Epithelial cell of esophagus (primary cell): ENCODE data around the gene B4GALT2.

ENCODE experiments used
- DNase-seq: peaks from one replicate; pipeline ENCODE4 v3.0.0; 2010; ENCODE audit warnings: low read depth
- H3K4me3 ChIP-seq: 2 replicates; pipeline ENCODE4 v1.5.1; 2011; ENCODE audit warnings: mild to moderate bottlenecking, low read length, control low read depth
- CTCF ChIP-seq: IDR thresholded peaks from 2 replicates; pipeline ENCODE4 v1.5.1; 2011; ENCODE audit warnings: low read depth, mild to moderate bottlenecking, low read length, control low read depth, inconsistent platforms; ENCODE audit not compliant: insufficient read depth; ENCODE audit errors: missing control alignments

The B4GALT2 gene

GRCh38 chr1:43978551-43979260 is at the start of gene B4GALT2:
TSS of gene B4GALT2 (plus strand) at chr1:43979210. CDS start at chr1:43981161, 1,951 bp downstream.
- TF ChIP-seq CTCF = no peak
- peak; percentile 45 for DNase-seq
- peak within 1 kb of the TSS; percentile 60 for H3K4me3 ChIP-seq

GRCh38 chr1:43930168-43930948 is 48.7 kb upstream of the B4GALT2 start:
- H3K4me3 ChIP-seq = no peak overlapping the region
- DNase-seq = peak; percentile 59
- peak; percentile 54 for TF ChIP-seq CTCF

- no peak overlapping the region for H3K4me3 ChIP-seq
- no peak for TF ChIP-seq CTCF
- peak; percentile 66 for DNase-seq
These were observed 48.1 kb upstream of the B4GALT2 start for GRCh38 chr1:43930949-43931275.

- no peak for TF ChIP-seq CTCF
- no peak overlapping the region for H3K4me3 ChIP-seq
- no peak for DNase-seq
These were observed 47.0 kb upstream of the B4GALT2 start for GRCh38 chr1:43931711-43932660.

GRCh38 chr1:43932786-43933385 is 46.1 kb upstream of the B4GALT2 start:
- TF ChIP-seq CTCF = no peak
- peak overlapping the region; percentile 54 for H3K4me3 ChIP-seq
- peak; percentile 82 for DNase-seq

- peak; percentile 69 for DNase-seq
- H3K4me3 ChIP-seq = peak within 1 kb of the TSS; percentile 54
- no peak for TF ChIP-seq CTCF
These were observed 45.5 kb upstream of the B4GALT2 start, which contains the start of gene ARTN for GRCh38 chr1:43933386-43934100. TSS of gene ARTN (plus strand) at chr1:43933801. CDS start at chr1:43935657, 1,856 bp downstream.
